Parathyroid adenoma (tissue), 2 donors: ENCODE data around the gene MINDY4.

ENCODE experiments used
- H2AFZ ChIP-seq: fragments of 300-600 bp; sonication (generic); one replicate; pipeline ENCODE4 v1.7.0; 2017; ENCODE audit warnings: antibody characterized with exemption, mild to moderate bottlenecking
- H3K27ac ChIP-seq: fragments of 300-600 bp; sonication (generic); one replicate; pipeline ENCODE4 v1.7.0; 2017
- H3K27me3 ChIP-seq: fragments of 300-600 bp; sonication (generic); one replicate; pipeline ENCODE4 v1.7.0; 2017; ENCODE audit warnings: low read length; ENCODE audit not compliant: control insufficient read depth, insufficient read depth
- H3K36me3 ChIP-seq: fragments of 300-600 bp; sonication (generic); one replicate; pipeline ENCODE4 v1.7.0; 2017; ENCODE audit warnings: low read length; ENCODE audit not compliant: control insufficient read depth, insufficient read depth
- H3K4me1 ChIP-seq: fragments of 300-600 bp; sonication (generic); one replicate; pipeline ENCODE4 v1.7.0; 2017; ENCODE audit warnings: control low read depth
- H3K4me2 ChIP-seq: fragments of 300-600 bp; sonication (generic); one replicate; pipeline ENCODE4 v1.7.0; 2017; ENCODE audit warnings: low read length
- H3K4me3 ChIP-seq: fragments of 300-600 bp; sonication (generic); one replicate; pipeline ENCODE4 v1.7.0; 2017; ENCODE audit warnings: low read depth, low read length
- H3K79me2 ChIP-seq: fragments of 300-600 bp; sonication (generic); one replicate; pipeline ENCODE4 v1.7.0; 2017; ENCODE audit warnings: control low read depth
- H3K9ac ChIP-seq: fragments of 300-600 bp; sonication (generic); one replicate; pipeline ENCODE4 v1.7.0; 2017; ENCODE audit warnings: mild to moderate bottlenecking
- H3K9me3 ChIP-seq: fragments of 300-600 bp; sonication (generic); one replicate; pipeline ENCODE4 v1.7.0; 2017; ENCODE audit warnings: low read length; ENCODE audit not compliant: control insufficient read depth
- CTCF ChIP-seq: fragments of 300-600 bp; sonication (generic); IDR thresholded peaks from one replicate; pipeline ENCODE4 v1.7.0; 2017; ENCODE audit warnings: antibody characterized with exemption, mild to moderate bottlenecking
- donor health status: primary hyperparathyroidism.

Gene MINDY4

GRCh38 chr7:30851651-30852307 lies 80.6 kb downstream of the MINDY4 start:
- H3K4me2 ChIP-seq = no peak overlapping the region
- no peak overlapping the region for H3K4me3 ChIP-seq
- no peaks in the 10 kb centered on the region for H3K9me3 ChIP-seq
- no peak overlapping the region for H3K9ac ChIP-seq
- no peak overlapping the region for H2AFZ ChIP-seq
- no peaks in the 10 kb centered on the region for H3K79me2 ChIP-seq
- H3K36me3 ChIP-seq = no peaks in the 10 kb centered on the region
- no peak for TF ChIP-seq CTCF
- no peaks in the 10 kb centered on the region for H3K27me3 ChIP-seq
- H3K4me1 ChIP-seq = no peaks in the 10 kb centered on the region
- H3K27ac ChIP-seq = no peak overlapping the region

GRCh38 chr7:30852308-30852684 lies 81.1 kb downstream of the MINDY4 start:
- H3K27ac ChIP-seq = no peak overlapping the region
- no peaks in the 10 kb centered on the region for H3K79me2 ChIP-seq
- no peaks in the 10 kb centered on the region for H3K27me3 ChIP-seq
- H3K4me2 ChIP-seq = no peak overlapping the region
- no peaks in the 10 kb centered on the region for H3K4me1 ChIP-seq
- TF ChIP-seq CTCF = no peak
- no peak overlapping the region for H3K4me3 ChIP-seq
- H2AFZ ChIP-seq = no peak overlapping the region
- no peaks in the 10 kb centered on the region for H3K36me3 ChIP-seq
- no peaks in the 10 kb centered on the region for H3K9me3 ChIP-seq
- H3K9ac ChIP-seq = no peak overlapping the region

GRCh38 chr7:30852744-30853288 lies 81.6 kb downstream of the MINDY4 start:
- Histone ChIP-seq H3K4me2 (no peak overlapping the region), H3K27ac (no peak overlapping the region), H3K79me2 (no peaks in the 10 kb centered on the region), H2AFZ (no peak overlapping the region), H3K4me3 (no peak overlapping the region), H3K4me1 (no peaks in the 10 kb centered on the region), H3K36me3 (no peaks in the 10 kb centered on the region), H3K9me3 (no peaks in the 10 kb centered on the region), H3K27me3 (no peaks in the 10 kb centered on the region), H3K9ac (no peak overlapping the region)
- no peak for TF ChIP-seq CTCF

GRCh38 chr7:30853576-30853975 lies 82.4 kb downstream of the MINDY4 start:
- no peak overlapping the region for H3K4me3 ChIP-seq
- no peak overlapping the region for H3K27ac ChIP-seq
- H3K36me3 ChIP-seq = no peaks in the 10 kb centered on the region
- H3K9me3 ChIP-seq = no peaks in the 10 kb centered on the region
- H3K79me2 ChIP-seq = no peaks in the 10 kb centered on the region
- H2AFZ ChIP-seq = no peak overlapping the region
- no peaks in the 10 kb centered on the region for H3K4me1 ChIP-seq
- no peak for TF ChIP-seq CTCF
- no peak overlapping the region for H3K4me2 ChIP-seq
- H3K9ac ChIP-seq = no peak overlapping the region
- H3K27me3 ChIP-seq = no peaks in the 10 kb centered on the region

- Histone ChIP-seq H3K27ac (no peak overlapping the region), H3K4me1 (no peaks in the 10 kb centered on the region)
- no peak for TF ChIP-seq CTCF
Observed at GRCh38 chr7:30855936-30856335, 84.7 kb downstream of the MINDY4 start.

More at GRCh38 chr7:30855936-30856335, 84.7 kb downstream of the MINDY4 start:
- no peak overlapping the region for H3K9ac ChIP-seq
- no peak overlapping the region for H3K4me2 ChIP-seq
- H3K9me3 ChIP-seq = no peaks in the 10 kb centered on the region
- H3K36me3 ChIP-seq = no peaks in the 10 kb centered on the region
- H3K27me3 ChIP-seq = no peaks in the 10 kb centered on the region
- H2AFZ ChIP-seq = no peak overlapping the region
- no peaks in the 10 kb centered on the region for H3K79me2 ChIP-seq
- no peak overlapping the region for H3K4me3 ChIP-seq
